G401 (cell line): ENCODE data around the gene ENO2. TPM values are rescaled to one million over a fixed set of nuclear protein-coding genes. Genes with fewer than 3 reads are reported as not detected.

Source experiments
- DNase-seq: peaks from one replicate; pipeline ENCODE4 v3.0.0-alpha.2; 2015; ENCODE audit warnings: low spot score
- in situ Hi-C: cut with HindIII; loops from 2 replicates; pipeline ENCODE4 v1.10.0; 2016; ENCODE audit warnings: low sequenced_read_pairs, mixed read lengths
- total RNA-seq: library from RNA; depleted of rRNA; stranded (reverse); fragments of >200 nt; shearing (Covaris generic); gene quantifications from 2 replicates; pipeline ENCODE4 v1.2.3, GENCODE V29; 2014; rRNA removed

The ENO2 gene
- total RNA-seq, 1 experiment from 2014 or later = 13.2 TPM

DNA sequence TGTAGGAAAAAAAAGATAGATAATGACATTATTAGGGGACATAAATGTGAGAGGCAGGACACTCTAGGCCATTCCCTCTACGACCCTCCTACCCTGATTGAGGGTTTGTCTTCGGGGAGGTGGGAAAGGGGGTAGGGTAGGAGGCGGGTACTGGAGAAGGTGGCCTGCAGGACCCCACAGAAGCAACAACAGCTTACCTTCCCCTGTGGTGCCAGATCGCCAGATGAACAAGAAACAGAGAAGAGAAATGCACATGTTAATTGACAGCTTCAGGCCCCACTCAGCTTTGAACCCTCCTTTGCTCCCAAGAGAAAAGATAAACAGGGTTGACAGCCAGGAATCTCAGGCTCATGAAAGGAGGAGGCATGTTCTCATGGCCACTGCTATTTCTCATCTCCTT, 51.3 kb downstream of the ENO2 start:
- DNase-seq = no peak
- in situ Hi-C loops = no loop called here

- no peak for DNase-seq
- in situ Hi-C loops = no loop called here
Observed at GRCh38 chr12:6966351-6966750, 52.0 kb downstream of the ENO2 start.

DNA sequence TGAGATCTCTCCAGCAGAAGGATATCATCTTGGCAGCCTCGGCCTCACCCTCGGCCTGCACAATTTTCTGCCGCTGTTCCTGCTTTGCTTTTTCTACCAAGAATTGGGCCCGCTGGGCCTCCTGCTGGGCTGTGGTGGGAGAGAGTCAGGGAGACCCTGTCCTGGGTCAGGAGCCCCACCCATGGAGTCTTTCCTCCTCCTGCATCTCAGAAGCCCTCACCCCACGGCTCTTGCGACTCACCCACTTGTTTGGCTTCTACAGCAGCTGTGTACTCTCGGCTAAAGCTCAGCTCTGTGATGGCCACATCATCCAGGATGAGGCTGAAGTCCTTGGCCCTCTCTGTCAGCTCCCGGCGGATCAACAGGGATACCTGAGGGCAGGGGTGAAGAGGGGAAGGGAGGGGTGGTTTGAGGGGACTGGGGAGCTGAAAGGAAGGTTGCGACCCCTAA, 53.3 kb downstream of the ENO2 start:
- in situ Hi-C loops = no loop called here
- DNase-seq = no peak

DNA sequence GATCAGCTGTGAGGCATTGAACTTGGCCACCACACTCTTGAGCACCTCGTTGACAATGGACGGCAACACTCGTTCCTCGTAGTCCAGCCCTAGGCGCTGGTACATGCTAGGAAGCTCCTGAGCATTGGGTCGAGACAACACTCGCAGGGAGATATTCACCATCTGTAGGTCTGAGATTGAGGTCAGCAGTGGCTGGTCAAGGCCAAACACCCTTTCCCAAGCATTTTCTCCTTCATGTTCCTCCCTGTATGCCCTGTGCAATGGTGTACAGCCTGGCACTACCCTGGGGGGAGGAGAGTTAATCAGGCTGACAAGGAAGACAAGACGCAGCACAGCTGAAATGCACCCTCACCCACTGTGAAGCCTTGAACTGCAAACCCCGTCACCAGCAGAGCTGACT, 54.0 kb downstream of the ENO2 start:
- DNase-seq = no peak
- in situ Hi-C loops = no loop called here

DNA sequence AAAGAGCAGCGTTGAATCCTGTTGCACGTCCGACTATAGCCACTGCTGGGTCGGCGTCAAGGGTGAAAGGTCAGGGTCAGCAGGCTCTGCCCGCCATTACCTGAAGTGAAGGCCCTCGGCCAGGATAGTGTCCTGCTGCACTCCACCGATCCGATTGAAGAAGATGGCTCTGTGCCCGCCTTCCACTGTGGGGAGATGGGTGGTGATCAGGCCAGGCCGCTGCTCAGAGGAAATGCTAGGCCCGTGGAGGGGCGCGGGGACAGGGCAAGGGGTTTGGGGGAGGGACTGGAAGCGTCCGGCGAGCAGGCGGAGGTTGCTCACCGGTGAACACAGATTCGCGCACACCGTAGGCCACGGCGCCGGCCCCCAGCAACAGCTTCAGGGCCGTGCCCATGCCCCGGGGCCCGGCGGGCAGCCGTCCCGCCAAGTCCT, 55.7 kb downstream of the ENO2 start:
- DNase-seq = no peak
- in situ Hi-C loops = no loop called here

Other genes with a start within 250 kb of the ENO2 start
- 14.9 and 25.5 TPM in 2 replicates for gene ZNF384, start 225.2 kb upstream of the ENO2 start, total RNA-seq
- gene PIANP, start 213.8 kb upstream of the ENO2 start, total RNA-seq = 0.44 and 4.4 TPM in 2 replicates
- 47.0 and 47.6 TPM in 2 replicates for gene COPS7A, start 190.5 kb upstream of the ENO2 start, total RNA-seq
- 342 and 364 TPM in 2 replicates for gene MLF2, start 161.4 kb upstream of the ENO2 start, total RNA-seq
- gene PTMS, start 148.2 kb upstream of the ENO2 start, total RNA-seq = 259 and 267 TPM in 2 replicates
- gene LAG3, start 142.1 kb upstream of the ENO2 start, total RNA-seq = 0.31 and 0.58 TPM in 2 replicates
- 0.34 and 1.3 TPM in 2 replicates for gene CD4, start 125.1 kb upstream of the ENO2 start, total RNA-seq
- gene GPR162, start 92.8 kb upstream of the ENO2 start, total RNA-seq = 37.7 and 59.0 TPM in 2 replicates
- 56.4 and 70.5 TPM in 2 replicates for gene P3H3, start 86.2 kb upstream of the ENO2 start, total RNA-seq
- gene GNB3, start 73.7 kb upstream of the ENO2 start, total RNA-seq = 0.25 and 3.8 TPM in 2 replicates
- gene CDCA3, start 63.3 kb upstream of the ENO2 start, total RNA-seq = 84.2 and 103 TPM in 2 replicates
- gene USP5, start 62.4 kb upstream of the ENO2 start, total RNA-seq = 137 and 156 TPM in 2 replicates
- 1,506 and 1,683 TPM in 2 replicates for gene TPI1, start 47.0 kb upstream of the ENO2 start, total RNA-seq
- gene SPSB2, start 41.3 kb upstream of the ENO2 start, total RNA-seq = 30.6 and 38.3 TPM in 2 replicates
- 7.0 and 16.1 TPM in 2 replicates for gene LRRC23, start 9.8 kb upstream of the ENO2 start, total RNA-seq
- gene ATN1, start 13.4 kb downstream of the ENO2 start, total RNA-seq = 2.2 and 6.2 TPM in 2 replicates
- gene RNU7-1, start 29.2 kb downstream of the ENO2 start, total RNA-seq = not detected in 2 replicates
- 88.1 and 132 TPM in 2 replicates for gene C12orf57, start 29.4 kb downstream of the ENO2 start, total RNA-seq
- gene PTPN6, start 36.8 kb downstream of the ENO2 start, total RNA-seq = 12.1 and 16.6 TPM in 2 replicates
- gene PHB2, start 56.1 kb downstream of the ENO2 start, total RNA-seq = 667 and 679 TPM in 2 replicates
- gene EMG1, start 56.3 kb downstream of the ENO2 start, total RNA-seq = 76.4 and 83.4 TPM in 2 replicates
- 59.1 and 68.3 TPM in 2 replicates for gene LPCAT3, start 103.9 kb downstream of the ENO2 start, total RNA-seq
- gene C1S, start 146.1 kb downstream of the ENO2 start, total RNA-seq = 3.3 and 4.1 TPM in 2 replicates
- 0.78 and 0.98 TPM in 2 replicates for gene C1R, start 177.9 kb downstream of the ENO2 start, total RNA-seq
- 3.9 and 5.4 TPM in 2 replicates for gene C1RL, start 194.6 kb downstream of the ENO2 start, total RNA-seq
- gene RBP5, start 214.3 kb downstream of the ENO2 start, total RNA-seq = not detected in 2 replicates
- 14.8 and 17.9 TPM in 2 replicates for gene CLSTN3, start 215.8 kb downstream of the ENO2 start, total RNA-seq